NAMALWA (cell line): ENCODE data around the gene NUMB.
A peak's percentile ranks its signal among the peaks of the same experiment; 100 is the strongest.

Experiments used
- DNase-seq: peaks from one replicate; pipeline ENCODE4 v3.0.0-alpha.2; 2015; ENCODE audit warnings: low spot score

Gene NUMB

DNA sequence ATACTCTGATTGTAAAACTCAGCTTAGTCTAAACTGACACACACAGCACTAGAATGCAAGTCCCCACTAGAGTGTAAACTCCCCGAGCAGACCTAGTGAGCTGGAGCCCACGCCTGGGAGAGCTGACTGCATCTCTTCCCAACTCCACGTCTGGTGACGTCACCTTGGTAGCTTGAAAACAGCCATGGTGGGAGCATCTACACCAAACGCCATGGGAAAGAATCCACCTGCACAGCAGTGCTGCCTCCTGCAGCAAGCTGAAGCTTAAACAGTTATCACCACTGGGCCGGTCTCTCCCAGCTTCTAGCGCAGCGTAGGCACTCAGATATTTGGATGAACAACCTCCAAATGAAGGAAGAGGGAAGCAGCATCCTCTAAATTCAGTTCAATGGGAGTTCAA is 225.4 kb downstream of the NUMB start:
- DNase-seq: no peak

DNA sequence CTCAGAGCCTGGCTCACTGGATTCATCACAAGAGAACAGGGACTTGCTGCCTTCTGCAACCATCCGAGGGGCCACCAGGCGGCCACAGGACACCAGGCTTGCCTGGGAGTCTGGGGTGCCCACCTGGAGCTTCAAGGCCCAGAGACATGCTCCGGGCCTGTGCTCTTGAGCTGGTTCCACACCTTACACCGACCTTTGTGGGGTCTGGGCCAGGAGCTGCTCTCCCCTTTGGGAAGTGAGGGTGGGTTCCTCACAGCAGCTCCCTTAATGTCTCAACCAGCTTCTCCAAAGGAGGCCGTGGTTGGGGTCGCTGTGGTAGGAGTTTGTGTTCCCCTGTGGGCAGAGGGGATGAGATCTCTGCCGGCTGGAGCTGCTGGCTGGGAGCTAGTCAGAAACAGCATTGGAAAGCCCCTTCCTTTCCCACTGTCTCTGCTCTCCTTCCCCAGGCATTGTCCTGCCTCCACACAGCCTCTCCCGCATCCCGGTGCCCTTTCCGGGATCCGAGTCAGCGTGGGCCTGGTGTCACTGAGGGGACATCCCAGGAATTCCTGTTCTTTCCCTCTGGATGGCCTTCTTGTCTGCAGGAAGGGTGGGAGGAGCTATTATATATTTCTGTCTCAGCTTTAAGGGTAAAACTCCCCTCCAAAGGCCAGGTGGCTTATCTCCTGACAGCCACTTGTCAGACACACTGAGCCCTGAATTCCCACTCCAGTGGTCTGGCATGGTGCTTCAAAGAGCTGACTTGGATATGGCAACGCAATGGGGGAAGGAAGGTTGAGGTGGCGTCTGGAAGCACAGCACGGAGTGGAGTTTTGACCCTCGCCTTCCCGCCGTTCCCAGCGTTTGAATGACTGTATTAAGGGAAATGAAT is 226.1 kb downstream of the NUMB start:
- peak; percentile 50 for DNase-seq

DNA sequence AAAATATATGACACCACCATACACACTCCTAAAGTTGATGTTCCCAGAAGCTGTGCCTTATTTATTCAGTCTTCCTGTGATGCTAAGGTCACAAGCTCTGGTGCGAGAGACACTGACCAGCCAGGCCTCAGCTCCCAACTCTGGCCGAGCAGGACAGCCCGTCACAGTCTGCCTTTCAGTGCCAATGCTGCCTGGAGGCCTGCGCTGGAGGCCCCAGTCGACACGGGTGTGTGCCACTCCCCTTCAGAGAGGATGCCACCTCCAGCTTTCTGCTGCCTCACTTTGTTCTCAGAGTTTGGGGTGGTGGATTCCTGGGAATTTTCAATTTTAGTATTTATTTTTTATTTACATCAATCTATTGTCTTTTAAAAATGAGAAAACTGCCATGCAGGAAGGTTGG is 228.3 kb downstream of the NUMB start:
- DNase-seq: no peak

GRCh38 chr14:73227812-73228781 is 230.2 kb downstream of the NUMB start:
- no peak for DNase-seq

DNA sequence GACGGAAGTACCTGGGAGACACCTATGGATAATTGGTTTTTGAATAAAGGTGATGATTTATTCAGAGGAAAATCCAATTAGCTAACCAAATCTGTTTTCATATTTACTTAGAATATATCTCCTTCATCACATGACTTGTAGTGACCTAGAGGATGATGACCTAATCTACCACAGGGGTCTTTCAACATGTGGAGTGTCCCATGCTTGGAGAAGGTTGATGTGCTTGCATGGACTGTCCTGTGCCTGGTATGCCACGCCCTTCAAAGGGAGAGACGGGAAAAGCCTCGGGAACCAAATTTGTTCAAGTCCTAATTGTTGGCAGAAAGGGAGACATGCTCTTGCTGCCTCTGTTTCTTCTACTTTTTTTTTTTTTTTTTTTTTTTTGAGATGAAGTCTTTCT is 232.8 kb downstream of the NUMB start:
- no peak for DNase-seq
